DMS 273 (cell line): ENCODE measurements around the gene PHF19.

ENCODE experiments used
- DNase-seq: peaks from one replicate; lab custom pipeline; 2025; ENCODE audit not compliant: unreplicated experiment; lab: John Stamatoyannopoulos, UW

PHF19 gene

GRCh38 chr9:120914396-120914795 lies 37.4 kb upstream of the PHF19 start:
- no peak for DNase-seq

GRCh38 chr9:120913647-120914264 lies 36.8 kb upstream of the PHF19 start:
- no peak for DNase-seq

GRCh38 chr9:120912958-120913646 lies 36.1 kb upstream of the PHF19 start:
- DNase-seq = no peak

GRCh38 chr9:120911295-120911837 lies 34.4 kb upstream of the PHF19 start:
- DNase-seq = no peak

- no peak for DNase-seq
These were observed 33.7 kb upstream of the PHF19 start for GRCh38 chr9:120910643-120911042.

GRCh38 chr9:120909904-120910303 lies 32.9 kb upstream of the PHF19 start:
- DNase-seq = no peak

GRCh38 chr9:120905315-120906164 lies 28.6 kb upstream of the PHF19 start:
- no peak for DNase-seq

- no peak for DNase-seq
These were observed 28.0 kb upstream of the PHF19 start for GRCh38 chr9:120904978-120905301.

GRCh38 chr9:120904061-120904977 lies 27.3 kb upstream of the PHF19 start:
- no peak for DNase-seq

GRCh38 chr9:120902569-120903535 lies 25.9 kb upstream of the PHF19 start:
- DNase-seq = no peak

GRCh38 chr9:120901755-120902568 lies 25.0 kb upstream of the PHF19 start:
- no peak for DNase-seq

GRCh38 chr9:120900824-120901223 lies 23.8 kb upstream of the PHF19 start:
- DNase-seq = no peak

GRCh38 chr9:120899490-120900068 lies 22.6 kb upstream of the PHF19 start:
- DNase-seq = no peak

GRCh38 chr9:120898396-120898795 lies 21.4 kb upstream of the PHF19 start:
- DNase-seq = no peak

GRCh38 chr9:120895951-120896350 lies 19.0 kb upstream of the PHF19 start:
- DNase-seq = no peak

GRCh38 chr9:120894321-120895148 lies 17.5 kb upstream of the PHF19 start:
- peak; percentile 79 for DNase-seq

GRCh38 chr9:120893611-120894307 lies 16.8 kb upstream of the PHF19 start:
- no peak for DNase-seq
